AG09309 (cell line): ENCODE measurements around the gene PTDSS2.

Source experiments
- DNase-seq: peaks from one replicate; pipeline ENCODE4 v3.0.0-alpha.2; 2010; ENCODE audit warnings: low read depth
- H3K4me3 ChIP-seq: 2 replicates; pipeline ENCODE4 v1.5.1; 2011; ENCODE audit warnings: mild to moderate bottlenecking, low read depth, low read length, moderate library complexity; ENCODE audit not compliant: control insufficient read depth
- CTCF ChIP-seq: IDR thresholded peaks from 2 replicates; pipeline ENCODE4 v1.5.1; 2011; ENCODE audit warnings: mild to moderate bottlenecking, low read depth, low read length, inconsistent platforms; ENCODE audit not compliant: insufficient read depth, control insufficient read depth; ENCODE audit errors: missing control alignments

PTDSS2 gene

GRCh38 chr11:444396-445144 is 5.5 kb upstream of the PTDSS2 start:
- no peak overlapping the region for H3K4me3 ChIP-seq
- DNase-seq, result no peak
- no peak for TF ChIP-seq CTCF

GRCh38 chr11:445765-446588 is 4.1 kb upstream of the PTDSS2 start:
- TF ChIP-seq CTCF, result no peak
- no peak for DNase-seq
- no peak overlapping the region for H3K4me3 ChIP-seq

GRCh38 chr11:446891-447290 is 3.2 kb upstream of the PTDSS2 start:
- H3K4me3 ChIP-seq, result no peak overlapping the region
- no peak for TF ChIP-seq CTCF
- DNase-seq, result no peak

- H3K4me3 ChIP-seq, result peak overlapping the region; percentile 86
- peak; percentile 94 for TF ChIP-seq CTCF
- peak; percentile 34 for DNase-seq
Observed at GRCh38 chr11:447923-448731, 2.0 kb upstream of the PTDSS2 start.

DNA sequence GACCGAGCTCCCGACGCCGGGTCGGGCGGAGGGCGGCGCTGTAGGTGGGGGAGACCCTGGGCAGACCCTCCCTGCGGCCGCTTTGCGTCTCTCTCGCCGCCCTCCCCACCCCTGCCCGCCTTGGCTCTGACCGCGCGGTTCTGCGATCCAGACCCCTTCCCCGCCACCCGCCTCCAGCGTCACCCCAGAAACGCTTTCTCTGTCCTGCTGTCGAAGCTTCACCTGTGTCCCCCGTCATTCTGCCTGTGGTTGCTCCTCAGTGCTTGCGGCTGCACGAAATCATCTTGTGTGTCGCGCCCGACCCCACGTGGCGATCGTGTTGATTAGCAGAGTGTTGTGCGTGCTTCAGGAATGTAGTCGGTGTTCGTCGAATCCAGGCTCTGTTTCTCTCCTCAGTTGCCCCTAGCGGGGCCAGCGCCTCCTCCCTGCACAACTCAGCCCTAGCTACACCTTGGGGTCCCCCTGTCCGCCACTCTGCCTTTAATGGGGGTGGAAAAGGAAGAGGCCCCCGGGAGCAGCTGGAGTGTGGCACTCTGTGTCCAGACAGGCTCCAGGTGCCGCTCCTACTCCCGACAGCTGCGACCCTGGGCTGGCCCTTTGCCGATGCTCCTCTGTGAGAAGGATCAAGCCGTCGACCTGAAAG is 851 bp downstream of the PTDSS2 start:
- H3K4me3 ChIP-seq, result peak overlapping the region; percentile 65
- DNase-seq, result no peak

More for the DNA sequence above, 851 bp downstream of the PTDSS2 start:
- TF ChIP-seq CTCF, result peak; percentile 19
